CD4-positive, alpha-beta T cell treated with Interleukin-6 at 100 ng/mL for 8 hours (primary cell): Measurements from ENCODE around the gene PI3.

ENCODE experiments used
- DNase-seq: peaks from one replicate; pipeline ENCODE4 v3.0.0-alpha.2; 2020; ENCODE audit warnings: mixed read lengths, low spot score

The PI3 gene

GRCh38 chr20:45187693-45188092, 13.0 kb downstream of the PI3 start:
- no peak for DNase-seq

- DNase-seq, result no peak
Measured at GRCh38 chr20:45189067-45189609, 14.4 kb downstream of the PI3 start.

GRCh38 chr20:45189861-45190260, 15.2 kb downstream of the PI3 start:
- no peak for DNase-seq

GRCh38 chr20:45191926-45192325, 17.2 kb downstream of the PI3 start:
- no peak for DNase-seq

- DNase-seq, result no peak
Measured at GRCh38 chr20:45193331-45193730, 18.6 kb downstream of the PI3 start.

GRCh38 chr20:45206725-45207124, 32.0 kb downstream of the PI3 start, which contains the start of gene SEMG1:
Gene SEMG1, plus strand, starts transcription at chr20:45207033. Its CDS starts 21 bp downstream, at chr20:45207054.
- DNase-seq, result no peak

- DNase-seq, result no peak
Measured at GRCh38 chr20:45209924-45210323, 35.2 kb downstream of the PI3 start.

GRCh38 chr20:45211569-45212474, 37.1 kb downstream of the PI3 start:
- DNase-seq, result no peak

GRCh38 chr20:45212836-45213235, 38.1 kb downstream of the PI3 start:
- DNase-seq, result no peak

- DNase-seq, result no peak
Measured at GRCh38 chr20:45218124-45218523, 43.4 kb downstream of the PI3 start.

GRCh38 chr20:45218636-45219035, 43.9 kb downstream of the PI3 start:
- DNase-seq, result no peak

GRCh38 chr20:45221076-45221475, 46.4 kb downstream of the PI3 start, which contains the start of gene SEMG2:
Gene SEMG2, plus strand, starts transcription at chr20:45221373. Its CDS starts 17 bp downstream, at chr20:45221390.
- no peak for DNase-seq

- no peak for DNase-seq
Measured at GRCh38 chr20:45223136-45223535, 48.4 kb downstream of the PI3 start.
